Peyer's patch (tissue), 4 donors: ENCODE measurements around the gene MAGI2. TPM values are rescaled to one million over a fixed set of nuclear protein-coding genes. Genes with fewer than 3 reads are reported as not detected.
"Not testable (repeated sequence)": the region's sequence is repeated elsewhere in the genome, so short reads cannot be mapped to it uniquely, and the experiment has no call there.

Experiments
- DNase-seq, 3 donors: peaks; one replicate each; pipeline ENCODE4 v3.0.0-alpha.2; 2017 to 2019
- H3K27ac ChIP-seq, 4 donors: fragments of 200-600 bp; sonication (generic); one replicate each; pipeline ENCODE4 v1.5.1; 2016 to 2019
- H3K27me3 ChIP-seq, 2 donors: fragments of 200-600 bp; sonication (generic); one replicate each; pipeline ENCODE4 v1.5.1; 2019
- H3K36me3 ChIP-seq, 3 donors: fragments of 200-600 bp; sonication (generic); one replicate each; pipeline ENCODE4 v1.5.1; 2016 to 2019
- H3K4me1 ChIP-seq, 4 donors: fragments of 200-600 bp; sonication (generic); one replicate each; pipeline ENCODE4 v1.5.1; 2016 to 2019
- H3K4me3 ChIP-seq, 4 donors: fragments of 200-600 bp; sonication (generic); 1 replicate in 3 of 4; 2 replicates in 1 of 4; pipeline ENCODE4 v1.5.1; 2016 to 2019; ENCODE audit warnings: mild to moderate bottlenecking in 1 of 4
- H3K9me3 ChIP-seq, 4 donors: fragments of 200-600 bp; sonication (generic); one replicate each; pipeline ENCODE4 v1.5.1; 2016 to 2019; ENCODE audit warnings: mild to moderate bottlenecking in 1 of 4
- CTCF ChIP-seq, 6 experiments: fragments of 450-650 bp in 4 of 6; fragments of 200-600 bp in 2 of 6; sonication (generic) in 1 of 6; IDR thresholded peaks; one replicate each; pipeline ENCODE4 v1.5.1; 2017 to 2019; ENCODE audit warnings: antibody characterized with exemption in 6 of 6, mild to moderate bottlenecking in 3 of 6, moderate library complexity in 1 of 6
- POLR2A ChIP-seq, 2 donors: fragments of 450-650 bp; IDR thresholded peaks; one replicate each; pipeline ENCODE4 v1.5.1; 2017; ENCODE audit warnings: antibody characterized with exemption in 2 of 2, mild to moderate bottlenecking in 2 of 2, moderate library complexity in 2 of 2
- total RNA-seq, 4 donors: library from RNA; depleted of rRNA; stranded (reverse); fragments of >200 nt; gene quantifications; one replicate each; pipeline ENCODE4 v1.1.0, GENCODE V29; 2016

Gene MAGI2
- total RNA-seq, 4 donors from 2014 or later, result 1.6 to 12.4 (median 2.8) TPM

- no peak for TF ChIP-seq POLR2A (IDR thresholded peaks at IDR 0.05)
- no peak for TF ChIP-seq CTCF (IDR thresholded peaks at IDR 0.05)
- no peak overlapping the region for H3K27ac ChIP-seq
- H3K4me1 ChIP-seq, result no peaks in the 10 kb centered on the region
Observed at GRCh38 chr7:78326189-78326588, 1127.3 kb downstream of the MAGI2 start.

GRCh38 chr7:78323118-78323517 is 1130.3 kb downstream of the MAGI2 start:
- no peak overlapping the region for H3K4me3 ChIP-seq
- H3K27me3 ChIP-seq, result no peaks in the 10 kb centered on the region
- no peak overlapping the region for H3K27ac ChIP-seq
- H3K9me3 ChIP-seq, result no peaks in the 10 kb centered on the region
- TF ChIP-seq CTCF (IDR thresholded peaks at IDR 0.05) (no peak), POLR2A (IDR thresholded peaks at IDR 0.05) (no peak)
- no peak for DNase-seq
- no peaks in the 10 kb centered on the region for H3K4me1 ChIP-seq
- no peaks in the 10 kb centered on the region for H3K36me3 ChIP-seq

More at GRCh38 chr7:78326189-78326588, 1127.3 kb downstream of the MAGI2 start:
- H3K27me3 ChIP-seq, result no peaks in the 10 kb centered on the region
- DNase-seq, result no peak
- no peak overlapping the region for H3K4me3 ChIP-seq
- H3K36me3 ChIP-seq, result no peaks in the 10 kb centered on the region
- no peaks in the 10 kb centered on the region for H3K9me3 ChIP-seq

GRCh38 chr7:78322231-78322630 is 1131.2 kb downstream of the MAGI2 start:
- not testable (repeated sequence) for H3K4me3 ChIP-seq, DNase-seq, H3K27ac ChIP-seq, H3K27me3 ChIP-seq, H3K4me1 ChIP-seq, H3K9me3 ChIP-seq, H3K36me3 ChIP-seq

- no peaks in the 10 kb centered on the region for H3K36me3 ChIP-seq
- DNase-seq, result no peak
- no peak overlapping the region for H3K4me3 ChIP-seq
- H3K27ac ChIP-seq, result no peak overlapping the region
- no peaks in the 10 kb centered on the region for H3K27me3 ChIP-seq
- H3K9me3 ChIP-seq, result no peaks in the 10 kb centered on the region
- H3K4me1 ChIP-seq, result no peaks in the 10 kb centered on the region
- TF ChIP-seq POLR2A (IDR thresholded peaks at IDR 0.05) (no peak), CTCF (IDR thresholded peaks at IDR 0.05) (no peak)
Observed at GRCh38 chr7:78317371-78317770, 1136.1 kb downstream of the MAGI2 start.

- H3K27ac ChIP-seq, result no peak overlapping the region
- no peak for TF ChIP-seq CTCF (IDR thresholded peaks at IDR 0.05)
- no peak for TF ChIP-seq POLR2A (IDR thresholded peaks at IDR 0.05)
- H3K9me3 ChIP-seq, result no peaks in the 10 kb centered on the region
- DNase-seq, result no peak
- H3K27me3 ChIP-seq, result no peaks in the 10 kb centered on the region
- H3K4me1 ChIP-seq, result no peaks in the 10 kb centered on the region
- no peaks in the 10 kb centered on the region for H3K36me3 ChIP-seq
- H3K4me3 ChIP-seq, result no peak overlapping the region
Observed at GRCh38 chr7:78316110-78316509, 1137.4 kb downstream of the MAGI2 start.

- H3K9me3 ChIP-seq, result no peaks in the 10 kb centered on the region
- H3K4me3 ChIP-seq, result no peak overlapping the region
- H3K27me3 ChIP-seq, result no peaks in the 10 kb centered on the region
- DNase-seq, result no peak
- TF ChIP-seq CTCF (IDR thresholded peaks at IDR 0.05) (no peak), POLR2A (IDR thresholded peaks at IDR 0.05) (no peak)
- H3K27ac ChIP-seq, result no peak overlapping the region
- no peaks in the 10 kb centered on the region for H3K4me1 ChIP-seq
- H3K36me3 ChIP-seq, result no peaks in the 10 kb centered on the region
Observed at GRCh38 chr7:78315119-78315518, 1138.3 kb downstream of the MAGI2 start.
